Measurements from ENCODE around the gene FTSJ1.

DNA sequence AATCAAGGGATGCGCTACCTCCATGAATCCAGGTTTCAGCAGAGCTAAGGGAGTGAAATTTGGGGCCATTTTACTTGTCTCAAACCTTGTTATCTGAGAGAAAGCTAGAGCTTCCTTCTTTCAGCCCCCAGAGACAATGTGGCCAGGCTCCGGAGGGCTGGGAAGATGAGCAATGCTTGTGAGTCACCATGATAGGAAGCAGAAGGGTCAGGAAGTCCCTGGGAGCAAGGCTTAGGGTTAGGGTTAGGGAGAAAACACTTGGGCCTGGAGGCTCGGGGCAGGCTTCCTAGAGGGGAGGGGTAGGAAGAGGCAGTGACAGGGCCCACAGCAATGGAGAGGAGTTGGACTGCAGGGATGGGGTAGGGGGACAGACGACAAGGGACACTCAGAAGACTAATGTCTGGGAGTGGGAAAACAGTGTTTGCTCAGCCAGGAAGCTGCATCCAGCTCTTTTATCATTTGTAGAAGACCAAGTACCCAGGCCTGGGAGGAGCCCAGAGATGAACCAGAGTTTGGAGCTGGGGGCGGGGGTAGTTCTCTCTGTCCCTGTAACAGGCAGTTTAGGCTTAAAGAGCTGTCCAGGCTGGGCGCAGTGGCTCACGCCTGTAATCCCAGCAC, 16.4 kb downstream of the FTSJ1 start:
- TF ChIP-seq, protein P1, sequence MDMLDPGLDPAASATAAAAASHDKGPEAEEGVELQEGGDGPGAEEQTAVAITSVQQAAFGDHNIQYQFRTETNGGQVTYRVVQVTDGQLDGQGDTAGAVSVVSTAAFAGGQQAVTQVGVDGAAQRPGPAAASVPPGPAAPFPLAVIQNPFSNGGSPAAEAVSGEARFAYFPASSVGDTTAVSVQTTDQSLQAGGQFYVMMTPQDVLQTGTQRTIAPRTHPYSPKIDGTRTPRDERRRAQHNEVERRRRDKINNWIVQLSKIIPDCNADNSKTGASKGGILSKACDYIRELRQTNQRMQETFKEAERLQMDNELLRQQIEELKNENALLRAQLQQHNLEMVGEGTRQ (IDR thresholded peaks at IDR 0.05; ENCODE audit: low read length): no peak
- no peak for TF ChIP-seq HDAC6 (IDR thresholded peaks at IDR 0.05; ENCODE audit: low read depth, low read length)
- no peak for TF ChIP-seq RAD21 (IDR thresholded peaks at IDR 0.05 in 1 of 2, conservative IDR thresholded peaks at IDR 0.05 in 1 of 2; ENCODE audit: low read depth in 2 of 2, low read length in 2 of 2)
- TF ChIP-seq, protein P2, sequence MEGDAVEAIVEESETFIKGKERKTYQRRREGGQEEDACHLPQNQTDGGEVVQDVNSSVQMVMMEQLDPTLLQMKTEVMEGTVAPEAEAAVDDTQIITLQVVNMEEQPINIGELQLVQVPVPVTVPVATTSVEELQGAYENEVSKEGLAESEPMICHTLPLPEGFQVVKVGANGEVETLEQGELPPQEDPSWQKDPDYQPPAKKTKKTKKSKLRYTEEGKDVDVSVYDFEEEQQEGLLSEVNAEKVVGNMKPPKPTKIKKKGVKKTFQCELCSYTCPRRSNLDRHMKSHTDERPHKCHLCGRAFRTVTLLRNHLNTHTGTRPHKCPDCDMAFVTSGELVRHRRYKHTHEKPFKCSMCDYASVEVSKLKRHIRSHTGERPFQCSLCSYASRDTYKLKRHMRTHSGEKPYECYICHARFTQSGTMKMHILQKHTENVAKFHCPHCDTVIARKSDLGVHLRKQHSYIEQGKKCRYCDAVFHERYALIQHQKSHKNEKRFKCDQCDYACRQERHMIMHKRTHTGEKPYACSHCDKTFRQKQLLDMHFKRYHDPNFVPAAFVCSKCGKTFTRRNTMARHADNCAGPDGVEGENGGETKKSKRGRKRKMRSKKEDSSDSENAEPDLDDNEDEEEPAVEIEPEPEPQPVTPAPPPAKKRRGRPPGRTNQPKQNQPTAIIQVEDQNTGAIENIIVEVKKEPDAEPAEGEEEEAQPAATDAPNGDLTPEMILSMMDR (IDR thresholded peaks at IDR 0.05; ENCODE audit: control extremely low read depth in 1 of 3, insufficient read depth in 1 of 3, low read depth in 1 of 3, low read length in 3 of 3): no peak
- TF ChIP-seq CBX5 (IDR thresholded peaks at IDR 0.05; ENCODE audit: low read depth, low read length): no peak
- TF ChIP-seq JUND (IDR thresholded peaks at IDR 0.05; ENCODE audit: low read length): no peak
- no peak for TF ChIP-seq NRF1 (IDR thresholded peaks at IDR 0.05; ENCODE audit: low read depth, low read length)
- no peak for TF ChIP-seq TAF7 (optimal IDR thresholded peaks at IDR 0.05; ENCODE audit: borderline replicate concordance, low read depth, low read length)
- no peak for TF ChIP-seq CREB1 (IDR thresholded peaks at IDR 0.05)
- TF ChIP-seq ASH2L (IDR thresholded peaks at IDR 0.05; ENCODE audit: low read length): no peak
- no peak for TF ChIP-seq POLR2AphosphoS5 (IDR thresholded peaks at IDR 0.05; ENCODE audit: low read depth, low read length)
- TF ChIP-seq ATF2 (IDR thresholded peaks at IDR 0.05; ENCODE audit: low read length): no peak
- no peak for TF ChIP-seq TBP (IDR thresholded peaks at IDR 0.05; ENCODE audit: low read depth, low read length)
- no peak for TF ChIP-seq GTF2F1 (IDR thresholded peaks at IDR 0.05; ENCODE audit: borderline replicate concordance, low read depth, low read length)

Measured in H1 (cell line).